GM12878 (cell line): ENCODE results near the gene LDLRAD4. TPM values are rescaled to one million over a fixed set of nuclear protein-coding genes. Genes with fewer than 3 reads are reported as not detected.

Experiments used
- ATAC-seq: fragments of 200-7000 bp; cut with Tn5 transposase; 3 replicates; pipeline ENCODE4 v1.9.1; 2020; ENCODE audit warnings: mild to moderate bottlenecking, moderate library complexity
- BruUV-seq: library from RNA; stranded (reverse); fragments of 400-500 nt; replicated peaks from 2 replicates; lab custom pipeline; 2021; lab: Mats Ljungman, UMichigan
- CTCF ChIA-PET: fragments of 300-600 bp; sonication (Branson Sonifier 250); formaldehyde crosslinking; extraction: SDS; loops from one replicate; lab custom pipeline; 2021; ENCODE audit warnings: inconsistent platforms; lab: Yijun Ruan, JAX
- POLR2A ChIA-PET: fragments of 350-600 bp; formaldehyde crosslinking; extraction: SDS; loops from one replicate; lab custom pipeline; 2021; ENCODE audit warnings: inconsistent platforms; lab: Charles Lee
- RAD21 ChIA-PET: fragments of 300-600 bp; sonication (Branson Sonifier 250); formaldehyde crosslinking; loops from one replicate; lab custom pipeline; 2023; ENCODE audit warnings: antibody characterized with exemption; ENCODE audit not compliant: unreplicated experiment; lab: Charles Lee
- SMC1A ChIA-PET: fragments of 300-600 bp; sonication (Branson Sonifier 250); formaldehyde crosslinking; loops from one replicate; lab custom pipeline; 2023; ENCODE audit not compliant: unreplicated experiment, uncharacterized antibody; lab: Charles Lee
- DNase-seq: peaks from one replicate; pipeline ENCODE4 v3.0.0-alpha.2; 2011; ENCODE audit warnings: low read depth, low spot score
- FAIRE-seq: peaks from 3 replicates; lab custom pipeline; 2011; peaks lifted over from hg19 to GRCh38; lab: Jason Lieb, UNC
- H2AFZ ChIP-seq: 2 replicates; pipeline ENCODE4 v1.6.0; 2011; ENCODE audit warnings: low read depth, low read length, control low read depth; ENCODE audit not compliant: control insufficient read depth
- H3K27ac ChIP-seq: 2 replicates; pipeline ENCODE4 v1.5.1; 2011; ENCODE audit warnings: control low read depth; ENCODE audit not compliant: control insufficient read depth, insufficient read depth
- H3K27me3 ChIP-seq, 2 experiments: replicated peaks in 1 of 2; 2 replicates each; pipeline versions ENCODE4 v1.6.0 to v1.6.1; 2011; ENCODE audit warnings: low read length in 1 of 2; ENCODE audit not compliant: control insufficient read depth in 2 of 2, insufficient read depth in 2 of 2
- H3K36me3 ChIP-seq, 2 experiments: 2 replicates each; pipeline ENCODE4 v1.5.1; 2011; ENCODE audit warnings: low read length in 1 of 2; ENCODE audit not compliant: control insufficient read depth in 2 of 2, insufficient read depth in 2 of 2
- H3K4me1 ChIP-seq: 2 replicates; pipeline ENCODE4 v1.6.1; 2011; ENCODE audit warnings: mild to moderate bottlenecking, low read length, moderate library complexity, mixed read lengths; ENCODE audit not compliant: control insufficient read depth, insufficient read depth
- H3K4me2 ChIP-seq: 2 replicates; pipeline ENCODE4 v1.6.0; 2011; ENCODE audit warnings: control low read depth; ENCODE audit not compliant: control insufficient read depth, insufficient read depth
- H3K4me3 ChIP-seq: fragments of 200-600 bp; sonication (generic); 2 replicates; pipeline ENCODE4 v1.5.1; 2016
- H3K79me2 ChIP-seq: 2 replicates; pipeline ENCODE4 v1.6.0; 2011; ENCODE audit warnings: low read length; ENCODE audit not compliant: control insufficient read depth, insufficient read depth
- H3K9ac ChIP-seq: 2 replicates; pipeline ENCODE4 v1.8.0; 2011; ENCODE audit warnings: low read length, control low read depth, mixed read lengths; ENCODE audit not compliant: control insufficient read depth, insufficient read depth
- H3K9me3 ChIP-seq: replicated peaks from 3 replicates; pipeline ENCODE4 v1.5.1; 2011; ENCODE audit warnings: mild to moderate bottlenecking, low read length; ENCODE audit not compliant: control insufficient read depth, insufficient read depth
- H4K20me1 ChIP-seq: 2 replicates; pipeline ENCODE4 v1.6.0; 2011; ENCODE audit not compliant: control insufficient read depth, insufficient read depth
- ETV6 ChIP-seq, 2 experiments: fragments of 450-650 bp in 1 of 2; IDR thresholded peaks in 1 of 2; conservative IDR thresholded peaks in 1 of 2; 2 replicates each; pipeline ENCODE4 v1.6.1; 2014; ENCODE audit warnings: antibody characterized with exemption in 1 of 2, borderline replicate concordance in 1 of 2, low read depth in 1 of 2, mild to moderate bottlenecking in 1 of 2, moderate library complexity in 1 of 2
- HCFC1 ChIP-seq: fragments of 150-350 bp; IDR thresholded peaks from 2 replicates; pipeline ENCODE4 v1.6.1; 2014; ENCODE audit warnings: low read length
- MEF2A ChIP-seq: IDR thresholded peaks from 2 replicates; pipeline ENCODE4 v1.6.1; 2011; ENCODE audit warnings: low read depth, mild to moderate bottlenecking, low read length, moderate library complexity; ENCODE audit not compliant: insufficient read depth
- MYB ChIP-seq: fragments of 150-350 bp; IDR thresholded peaks from 2 replicates; pipeline ENCODE4 v1.6.1; 2014; ENCODE audit warnings: mild to moderate bottlenecking, low read depth, low read length, borderline replicate concordance
- MYC ChIP-seq: IDR thresholded peaks from 2 replicates; pipeline ENCODE4 v1.6.1; 2011; ENCODE audit warnings: mild to moderate bottlenecking, low read length, moderate library complexity, inconsistent platforms; ENCODE audit not compliant: insufficient read depth, insufficient replicate concordance, insufficient read length, severe bottlenecking
- RELA ChIP-seq: fragments of 450-650 bp; IDR thresholded peaks from 2 replicates; pipeline ENCODE4 v1.8.0; 2014; ENCODE audit warnings: borderline replicate concordance; ENCODE audit not compliant: partially characterized antibody
- STAT1 ChIP-seq: fragments of 450-650 bp; conservative IDR thresholded peaks from 2 replicates; pipeline ENCODE4 v1.6.1; 2014; ENCODE audit warnings: antibody characterized with exemption, mild to moderate bottlenecking
- WRNIP1 ChIP-seq: IDR thresholded peaks from 2 replicates; pipeline ENCODE4 v1.6.1; 2011; ENCODE audit warnings: low read depth, low read length, improper control_type of control experiment, borderline replicate concordance
- WGBS: methylation state at CpG from one replicate; pipeline ENCODE4 v1.1.6; 2016; ENCODE audit warnings: low lambda C conversion rate; ENCODE audit not compliant: insufficient replicate concordance, insufficient coverage; ENCODE audit errors: missing lambda C conversion rate; 5-methylcytosine and 5-hydroxymethylcytosine counted together
- in situ Hi-C: fragments of 300-500 bp; cut with MboI; formaldehyde crosslinking; loops from 9 replicates; pipeline ENCODE4 v1.14.3; 2018; ENCODE audit warnings: mixed read lengths
- intact Hi-C: fragments of 100-400 bp; cut with micrococcal nuclease; formaldehyde crosslinking; loops from one replicate; pipeline ENCODE4 v1.14.2; 2022; ENCODE audit not compliant: unreplicated experiment
- polyA plus RNA-seq, 11 experiments: library from polyadenylated mRNA; depleted of rRNA in 4 of 11; unstranded in 6 of 11; stranded (reverse) in 5 of 11; fragments of >200 nt; fragmentation: Nextera tagmentation in 4 of 11; fragmentation: Illumina TruSeq in 1 of 11; extraction: Ambion mirVana in 4 of 11; extraction: Trizol in 1 of 11; gene quantifications; 1 replicate in 1 of 11; 2 replicates in 10 of 11; pipeline versions ENCODE4 v1.2.1 to v1.2.3, GENCODE V29; 2011 to 2016; ENCODE audit warnings: inconsistent platforms in 2 of 11, missing spikeins in 2 of 11, low read depth in 1 of 11
- total RNA-seq, 4 experiments: library from RNA; depleted of rRNA in 3 of 4; stranded (reverse); fragments of >200 nt in 3 of 4; fragmentation: Illumina TruSeq in 1 of 4; extraction: Trizol in 1 of 4; gene quantifications; 2 replicates each; pipeline versions ENCODE4 v1.2.1 to v1.2.3, GENCODE V29; 2013 to 2021
- TF ChIP-seq, protein P1 (sequence below): IDR thresholded peaks from 2 replicates; pipeline ENCODE4 v1.6.1; 2011; ENCODE audit warnings: borderline replicate concordance, low read depth, mild to moderate bottlenecking, moderate library complexity, mixed read lengths, low read length; ENCODE audit not compliant: insufficient read depth; ENCODE audit errors: extremely low read length

Gene LDLRAD4
- total and polyA plus RNA-seq, 10 of the 15 experiments (the other 5 are each of a cell fraction or from before 2014, with no cell fraction given): 2.7 to 16.8 (median 11.2) TPM

DNA sequence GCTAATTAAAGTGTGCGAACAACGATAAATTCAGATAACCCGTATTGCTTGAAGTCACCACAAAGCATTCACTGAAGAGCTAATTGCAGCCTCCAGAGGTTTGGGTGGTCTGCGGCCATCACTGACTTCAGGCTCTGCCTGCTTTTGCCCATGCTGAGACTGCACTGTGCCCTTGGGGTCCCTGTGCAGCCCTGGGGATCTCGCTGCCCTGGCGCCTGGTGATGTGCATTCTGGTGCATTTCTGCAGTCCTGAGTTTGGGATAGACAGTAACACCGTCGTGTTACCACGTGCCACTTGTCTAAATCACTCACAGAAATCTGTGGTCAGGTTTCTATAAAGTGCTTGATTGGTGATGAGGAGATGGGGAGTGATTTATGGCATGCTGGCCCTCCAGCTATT is 27.6 kb downstream of the LDLRAD4 start (continued):
- TF ChIP-seq, protein P1, sequence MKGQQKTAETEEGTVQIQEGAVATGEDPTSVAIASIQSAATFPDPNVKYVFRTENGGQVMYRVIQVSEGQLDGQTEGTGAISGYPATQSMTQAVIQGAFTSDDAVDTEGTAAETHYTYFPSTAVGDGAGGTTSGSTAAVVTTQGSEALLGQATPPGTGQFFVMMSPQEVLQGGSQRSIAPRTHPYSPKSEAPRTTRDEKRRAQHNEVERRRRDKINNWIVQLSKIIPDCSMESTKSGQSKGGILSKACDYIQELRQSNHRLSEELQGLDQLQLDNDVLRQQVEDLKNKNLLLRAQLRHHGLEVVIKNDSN: no peak
- TF ChIP-seq MEF2A: no peak

DNA sequence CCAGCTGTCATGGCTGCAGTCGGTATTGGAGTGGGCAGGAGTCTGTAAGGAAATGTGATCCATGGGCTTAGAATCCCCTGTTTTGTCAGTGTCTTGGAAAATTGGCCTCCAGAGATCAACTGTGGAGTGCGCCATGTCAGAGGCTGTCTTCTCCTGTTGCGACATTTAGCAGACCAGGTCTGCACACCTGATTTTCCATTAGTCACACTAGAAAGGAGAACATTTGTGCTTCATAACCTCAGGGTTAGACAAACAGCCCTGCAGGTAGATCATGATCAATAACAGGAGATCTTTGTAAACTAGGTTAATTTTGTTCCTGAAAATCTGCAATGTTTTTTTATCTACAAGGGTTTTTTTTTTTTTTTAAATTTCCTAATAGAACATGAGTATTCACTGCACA is 28.0 kb downstream of the LDLRAD4 start:
- Histone ChIP-seq H3K4me1 (no peaks in the 10 kb centered on the region), H2AFZ (no peak overlapping the region), H3K27me3 (no peaks in the 10 kb centered on the region; a peak in 1 of 4 replicates), H3K4me2 (no peak overlapping the region), H3K36me3 (no peaks in the 10 kb centered on the region), H4K20me1 (no peaks in the 10 kb centered on the region), H3K9me3 (no peaks in the 10 kb centered on the region), H3K4me3 (no peak overlapping the region), H3K9ac (no peak overlapping the region), H3K27ac (no peak overlapping the region)
- ChIA-PET RAD21 (no interaction called here), SMC1A (no interaction called here), POLR2A (no interaction called here)
- in situ Hi-C loops (loop anchor here (5.0 kb wide), 1 partner anchor 49 kb away; no protein-coding TSS in a partner anchor), intact Hi-C loops (loop anchor here (10.0 kb wide), 1 partner anchor 168 kb away; no protein-coding TSS in a partner anchor)
- ATAC-seq (no peak), DNase-seq (no peak), FAIRE-seq (no peak)
- no TSS peak for BruUV-seq
- 67% methylated on average over 3 of the region's 3 CpGs for WGBS
- no peak for TF ChIP-seq MYB
- TF ChIP-seq STAT1: no peak
- no peak for TF ChIP-seq RELA
- no peak for TF ChIP-seq ETV6 (conservative IDR thresholded peaks at IDR 0.05 in 1 of 2, IDR thresholded peaks at IDR 0.05 in 1 of 2; ENCODE audit: borderline replicate concordance in 1 of 2, low read depth in 1 of 2)
- TF ChIP-seq HCFC1: no peak
- TF ChIP-seq WRNIP1: no peak
- no peak for TF ChIP-seq MYC
- TF ChIP-seq, all 136 proteins: peak for 0
- CTCF ChIA-PET: no interaction called here
- no peaks in the 10 kb centered on the region for H3K79me2 ChIP-seq
